Uterus (tissue), 2 donors: Measurements from ENCODE around the gene SLC15A4.

Source experiments
- POLR2A ChIP-seq, 2 donors: fragments of 450-650 bp; IDR thresholded peaks; one replicate each; pipeline ENCODE4 v1.6.1; 2016; ENCODE audit warnings: antibody characterized with exemption in 2 of 2, mild to moderate bottlenecking in 1 of 2, moderate library complexity in 1 of 2
- TF ChIP-seq, protein P1 (sequence below), 4 experiments: fragments of 200-600 bp in 2 of 4; fragments of 450-650 bp in 2 of 4; sonication (generic) in 2 of 4; IDR thresholded peaks; one replicate each; pipeline ENCODE4 v1.5.1; 2016 to 2019; ENCODE audit warnings: antibody characterized with exemption in 4 of 4, mild to moderate bottlenecking in 2 of 4, moderate library complexity in 1 of 4

DNA sequence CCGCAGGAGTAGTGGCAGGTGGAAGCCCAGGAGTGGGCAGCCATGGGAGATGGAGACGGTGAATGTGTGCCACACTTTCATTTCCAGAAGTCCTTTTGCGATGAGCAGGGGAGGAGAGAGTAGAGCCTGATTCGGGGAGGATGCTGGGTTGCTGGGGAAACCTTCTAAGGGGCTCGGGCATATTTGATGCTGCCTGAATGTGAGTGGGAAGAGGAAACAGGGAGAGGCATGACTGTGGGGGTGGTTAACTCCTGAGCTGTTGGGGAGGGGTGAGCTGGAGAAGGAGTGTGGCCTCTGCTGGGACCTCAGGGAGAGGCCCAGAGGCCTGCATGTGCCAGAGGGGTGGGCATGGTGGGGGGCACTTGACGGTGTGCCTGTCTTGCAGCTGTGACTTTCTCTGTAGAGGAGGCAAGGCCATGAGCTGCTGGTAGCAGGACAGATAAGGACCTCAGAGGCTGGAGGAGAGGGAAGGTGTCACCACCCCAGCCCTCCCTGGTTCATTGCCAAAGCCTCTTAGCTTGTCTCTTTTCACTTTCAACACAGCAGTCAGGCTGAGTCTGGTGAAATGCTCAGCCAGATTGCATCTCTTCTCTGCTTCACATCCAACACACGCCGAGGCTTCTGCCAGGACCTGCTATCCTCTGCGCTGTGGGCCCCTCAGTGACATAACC is 40.9 kb upstream of the SLC15A4 start:
- TF ChIP-seq POLR2A (IDR thresholded peaks at IDR 0.05) = no peak
- TF ChIP-seq, protein P1, sequence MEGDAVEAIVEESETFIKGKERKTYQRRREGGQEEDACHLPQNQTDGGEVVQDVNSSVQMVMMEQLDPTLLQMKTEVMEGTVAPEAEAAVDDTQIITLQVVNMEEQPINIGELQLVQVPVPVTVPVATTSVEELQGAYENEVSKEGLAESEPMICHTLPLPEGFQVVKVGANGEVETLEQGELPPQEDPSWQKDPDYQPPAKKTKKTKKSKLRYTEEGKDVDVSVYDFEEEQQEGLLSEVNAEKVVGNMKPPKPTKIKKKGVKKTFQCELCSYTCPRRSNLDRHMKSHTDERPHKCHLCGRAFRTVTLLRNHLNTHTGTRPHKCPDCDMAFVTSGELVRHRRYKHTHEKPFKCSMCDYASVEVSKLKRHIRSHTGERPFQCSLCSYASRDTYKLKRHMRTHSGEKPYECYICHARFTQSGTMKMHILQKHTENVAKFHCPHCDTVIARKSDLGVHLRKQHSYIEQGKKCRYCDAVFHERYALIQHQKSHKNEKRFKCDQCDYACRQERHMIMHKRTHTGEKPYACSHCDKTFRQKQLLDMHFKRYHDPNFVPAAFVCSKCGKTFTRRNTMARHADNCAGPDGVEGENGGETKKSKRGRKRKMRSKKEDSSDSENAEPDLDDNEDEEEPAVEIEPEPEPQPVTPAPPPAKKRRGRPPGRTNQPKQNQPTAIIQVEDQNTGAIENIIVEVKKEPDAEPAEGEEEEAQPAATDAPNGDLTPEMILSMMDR (IDR thresholded peaks at IDR 0.05) = no peak
